Measurements from ENCODE around the gene MMAA. TPM values are rescaled to one million over a fixed set of nuclear protein-coding genes. Genes with fewer than 3 reads are reported as not detected.

The MMAA gene
- polyA plus RNA-seq, 3 donors, result 2.1 to 4.0 (median 2.5) TPM

- Histone ChIP-seq H2AFZ (ENCODE audit: insufficient read depth, low read depth, low read length, poor library complexity, severe bottlenecking) (no peak overlapping the region), H3K9me3 (replicated peaks in 1 of 2; ENCODE audit: control insufficient read depth in 1 of 2, insufficient read depth in 1 of 2, low read length in 2 of 2) (peaks cover 0 to 10% of the 10 kb centered on the region in 2 donors), H4K20me1 (ENCODE audit: insufficient read depth, low read length) (no peaks in the 10 kb centered on the region), H3K36me3 (replicated peaks in 1 of 2; ENCODE audit: control insufficient read depth in 1 of 2, insufficient read depth in 2 of 2, low read length in 2 of 2) (peaks cover 30 to 65% of the 10 kb centered on the region in 2 donors), H3K4me2 (replicated peaks; ENCODE audit: extremely low read depth, low read length, poor library complexity, severe bottlenecking) (no peak overlapping the region), H3K9ac (ENCODE audit: insufficient read depth, low read length, poor library complexity, severe bottlenecking) (no peak overlapping the region), H3K4me3 (replicated peaks in 1 of 3; ENCODE audit: low read depth in 2 of 3, low read length in 3 of 3) (no peak overlapping the region), H3K4me1 (ENCODE audit: control insufficient read depth in 1 of 2, insufficient read depth in 2 of 2, low read length in 2 of 2) (no peaks in the 10 kb centered on the region), H3K27me3 (ENCODE audit: control insufficient read depth in 2 of 2, insufficient read depth in 2 of 2, low read length in 2 of 2) (no peaks in the 10 kb centered on the region), H3K79me2 (ENCODE audit: insufficient read depth, low read length) (no peaks in the 10 kb centered on the region), H3K27ac (ENCODE audit: low read depth in 1 of 2, low read length in 2 of 2) (no peak overlapping the region)
- no peak overlapping the region for H3K4me3 Mint-ChIP-seq
- peaks cover 5 to 26% (median 8%) of the 10 kb centered on the region in 7 donors for H3K9me3 Mint-ChIP-seq
- no peaks in the 10 kb centered on the region for H3K4me1 Mint-ChIP-seq
- peaks cover 49 to 61% of the 10 kb centered on the region in 2 donors for H3K36me3 Mint-ChIP-seq
- H3K27me3 Mint-ChIP-seq (ENCODE audit: low read depth in 3 of 3), result no peaks in the 10 kb centered on the region
- no peak for DNase-seq
- no peak overlapping the region for H3K27ac Mint-ChIP-seq
- intact Hi-C loops (cut with micrococcal nuclease), result no loop called here
- TF ChIP-seq, protein P1, sequence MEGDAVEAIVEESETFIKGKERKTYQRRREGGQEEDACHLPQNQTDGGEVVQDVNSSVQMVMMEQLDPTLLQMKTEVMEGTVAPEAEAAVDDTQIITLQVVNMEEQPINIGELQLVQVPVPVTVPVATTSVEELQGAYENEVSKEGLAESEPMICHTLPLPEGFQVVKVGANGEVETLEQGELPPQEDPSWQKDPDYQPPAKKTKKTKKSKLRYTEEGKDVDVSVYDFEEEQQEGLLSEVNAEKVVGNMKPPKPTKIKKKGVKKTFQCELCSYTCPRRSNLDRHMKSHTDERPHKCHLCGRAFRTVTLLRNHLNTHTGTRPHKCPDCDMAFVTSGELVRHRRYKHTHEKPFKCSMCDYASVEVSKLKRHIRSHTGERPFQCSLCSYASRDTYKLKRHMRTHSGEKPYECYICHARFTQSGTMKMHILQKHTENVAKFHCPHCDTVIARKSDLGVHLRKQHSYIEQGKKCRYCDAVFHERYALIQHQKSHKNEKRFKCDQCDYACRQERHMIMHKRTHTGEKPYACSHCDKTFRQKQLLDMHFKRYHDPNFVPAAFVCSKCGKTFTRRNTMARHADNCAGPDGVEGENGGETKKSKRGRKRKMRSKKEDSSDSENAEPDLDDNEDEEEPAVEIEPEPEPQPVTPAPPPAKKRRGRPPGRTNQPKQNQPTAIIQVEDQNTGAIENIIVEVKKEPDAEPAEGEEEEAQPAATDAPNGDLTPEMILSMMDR (IDR thresholded peaks at IDR 0.05), result no peak
- WGBS (ENCODE audit: insufficient coverage), result no CpG with 5 or more reads among the region's 1 CpG
These were observed 37.0 kb downstream of the MMAA start for GRCh38 chr4:145656156-145656555.

DNA sequence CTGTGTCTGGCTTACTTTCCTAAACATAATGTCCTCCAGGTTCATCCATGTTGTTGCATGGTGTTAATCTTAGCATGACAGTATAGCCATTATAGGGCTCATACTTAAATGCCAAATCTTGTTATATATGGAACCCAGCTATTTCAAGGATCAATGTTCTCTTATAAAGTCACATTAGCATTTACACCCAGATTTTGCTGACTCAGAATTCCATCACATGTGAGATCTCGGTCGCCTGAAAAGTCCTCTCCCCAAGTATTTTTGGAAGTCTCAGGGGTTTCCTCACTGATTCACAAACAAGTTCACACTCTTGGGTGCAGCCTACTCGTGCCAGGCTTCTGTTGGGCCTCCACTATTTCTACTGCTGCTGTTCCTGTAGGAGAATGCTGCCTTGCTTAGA lies 40.9 kb downstream of the MMAA start:
- TF ChIP-seq, protein P1 (IDR thresholded peaks at IDR 0.05), result no peak
- H3K27ac Mint-ChIP-seq, result no peak overlapping the region
- Histone ChIP-seq H3K9ac (ENCODE audit: insufficient read depth, low read length, poor library complexity, severe bottlenecking) (no peak overlapping the region), H3K9me3 (replicated peaks in 1 of 2; ENCODE audit: control insufficient read depth in 1 of 2, insufficient read depth in 1 of 2, low read length in 2 of 2) (peaks cover 0 to 4% of the 10 kb centered on the region in 2 donors), H3K4me3 (replicated peaks in 1 of 3; ENCODE audit: low read depth in 2 of 3, low read length in 3 of 3) (no peak overlapping the region), H3K27me3 (ENCODE audit: control insufficient read depth in 2 of 2, insufficient read depth in 2 of 2, low read length in 2 of 2) (no peaks in the 10 kb centered on the region), H3K27ac (ENCODE audit: low read depth in 1 of 2, low read length in 2 of 2) (no peak overlapping the region), H3K4me1 (ENCODE audit: control insufficient read depth in 1 of 2, insufficient read depth in 2 of 2, low read length in 2 of 2) (no peaks in the 10 kb centered on the region), H4K20me1 (ENCODE audit: insufficient read depth, low read length) (no peaks in the 10 kb centered on the region), H2AFZ (ENCODE audit: insufficient read depth, low read depth, low read length, poor library complexity, severe bottlenecking) (no peak overlapping the region), H3K36me3 (replicated peaks in 1 of 2; ENCODE audit: control insufficient read depth in 1 of 2, insufficient read depth in 2 of 2, low read length in 2 of 2) (peaks cover 11 to 35% of the 10 kb centered on the region in 2 donors), H3K79me2 (ENCODE audit: insufficient read depth, low read length) (no peaks in the 10 kb centered on the region), H3K4me2 (replicated peaks; ENCODE audit: extremely low read depth, low read length, poor library complexity, severe bottlenecking) (no peak overlapping the region)
- no peaks in the 10 kb centered on the region for H3K4me1 Mint-ChIP-seq
- H3K27me3 Mint-ChIP-seq (ENCODE audit: low read depth in 3 of 3), result no peaks in the 10 kb centered on the region
- WGBS (ENCODE audit: insufficient coverage), result 100% methylated on average over 2 of the region's 3 CpGs
- peaks cover 3 to 16% (median 8%) of the 10 kb centered on the region in 7 donors for H3K9me3 Mint-ChIP-seq
- DNase-seq, result no peak
- intact Hi-C loops (cut with micrococcal nuclease), result no loop called here
- H3K4me3 Mint-ChIP-seq, result no peak overlapping the region
- H3K36me3 Mint-ChIP-seq, result peaks cover 39 to 42% of the 10 kb centered on the region in 2 donors
